Ectodermal cell (in vitro differentiated cells): ENCODE measurements around the gene TMEM242.

Experiments
- H3K27ac ChIP-seq: 2 replicates; pipeline ENCODE4 v1.7.0; 2013; ENCODE audit warnings: mild to moderate bottlenecking, low read depth, low read length; ENCODE audit not compliant: insufficient read depth, poor library complexity, severe bottlenecking
- H3K27me3 ChIP-seq: 2 replicates; pipeline ENCODE4 v1.7.0; 2013; ENCODE audit warnings: mild to moderate bottlenecking, low read length; ENCODE audit not compliant: insufficient read depth, control insufficient read depth, poor library complexity, severe bottlenecking
- H3K36me3 ChIP-seq: one replicate; pipeline ENCODE4 v1.7.0; 2013; ENCODE audit warnings: low read length; ENCODE audit not compliant: control insufficient read depth, insufficient read depth
- H3K4me1 ChIP-seq: one replicate; pipeline ENCODE4 v1.7.0; 2013; ENCODE audit warnings: low read length; ENCODE audit not compliant: control insufficient read depth, insufficient read depth
- H3K4me3 ChIP-seq: 2 replicates; pipeline ENCODE4 v1.7.0; 2013; ENCODE audit warnings: low read depth, low read length, control low read depth; ENCODE audit not compliant: insufficient read depth
- H3K9me3 ChIP-seq: 2 replicates; pipeline ENCODE4 v1.7.0; 2013; ENCODE audit warnings: mild to moderate bottlenecking, low read length, moderate library complexity; ENCODE audit not compliant: control insufficient read depth
- WGBS, 2 experiments: methylation state at CpG; one replicate each; pipeline ENCODE4 v1.1.7; 2013; ENCODE audit warnings: missing lambda C conversion rate in 2 of 2; 5-methylcytosine and 5-hydroxymethylcytosine counted together

The TMEM242 gene

GRCh38 chr6:157281570-157281969 is 41.7 kb downstream of the TMEM242 start:
- 86 to 93% methylated on average over 8 of the region's 9 CpGs for WGBS, 2 experiments
- Histone ChIP-seq H3K27me3 (no peaks in the 10 kb centered on the region), H3K4me3 (no peak overlapping the region), H3K4me1 (peaks cover 7% of the 10 kb centered on the region), H3K9me3 (no peaks in the 10 kb centered on the region), H3K27ac (no peak overlapping the region), H3K36me3 (no peaks in the 10 kb centered on the region)

- WGBS, 2 experiments = 80 to 83% methylated on average over 9 of the region's 9 CpGs
- Histone ChIP-seq H3K4me3 (no peak overlapping the region), H3K36me3 (no peaks in the 10 kb centered on the region), H3K27me3 (no peaks in the 10 kb centered on the region), H3K4me1 (peaks cover 7% of the 10 kb centered on the region), H3K9me3 (no peaks in the 10 kb centered on the region), H3K27ac (no peak overlapping the region)
Observed at GRCh38 chr6:157280947-157281346, 42.4 kb downstream of the TMEM242 start.

- Histone ChIP-seq H3K36me3 (no peaks in the 10 kb centered on the region), H3K9me3 (no peaks in the 10 kb centered on the region), H3K27ac (no peak overlapping the region), H3K27me3 (peaks cover 7% of the 10 kb centered on the region), H3K4me3 (no peak overlapping the region), H3K4me1 (peaks cover 7% of the 10 kb centered on the region)
- 41 to 47% methylated on average over 17 of the region's 17 CpGs for WGBS, 2 experiments
Observed at GRCh38 chr6:157280157-157280556, 43.2 kb downstream of the TMEM242 start.

- WGBS, 2 experiments = 93 to 94% methylated on average over 9 of the region's 9 CpGs
- H3K36me3 ChIP-seq = no peaks in the 10 kb centered on the region
- peaks cover 7% of the 10 kb centered on the region for H3K4me1 ChIP-seq
- peaks cover 26% of the 10 kb centered on the region for H3K27me3 ChIP-seq
- H3K4me3 ChIP-seq = no peak overlapping the region
- H3K27ac ChIP-seq = no peak overlapping the region
- H3K9me3 ChIP-seq = no peaks in the 10 kb centered on the region
Observed at GRCh38 chr6:157278171-157278570, 45.1 kb downstream of the TMEM242 start.

- H3K27me3 ChIP-seq = peaks cover 28% of the 10 kb centered on the region
Observed at GRCh38 chr6:157276731-157277130, 46.6 kb downstream of the TMEM242 start.

GRCh38 chr6:157276134-157276532 is 47.2 kb downstream of the TMEM242 start:
- no peaks in the 10 kb centered on the region for H3K36me3 ChIP-seq
- H3K4me3 ChIP-seq = no peak overlapping the region
- H3K4me1 ChIP-seq = peaks cover 7% of the 10 kb centered on the region
- H3K27ac ChIP-seq = no peak overlapping the region
- no peaks in the 10 kb centered on the region for H3K9me3 ChIP-seq
- 92 to 94% methylated on average over 2 to 3 of the region's 3 CpGs for WGBS, 2 experiments
- H3K27me3 ChIP-seq = peaks cover 28% of the 10 kb centered on the region

More at GRCh38 chr6:157276731-157277130, 46.6 kb downstream of the TMEM242 start:
- Histone ChIP-seq H3K9me3 (no peaks in the 10 kb centered on the region), H3K4me1 (peaks cover 7% of the 10 kb centered on the region), H3K27ac (no peak overlapping the region), H3K4me3 (no peak overlapping the region), H3K36me3 (no peaks in the 10 kb centered on the region)
- 88 to 89% methylated on average over 8 to 9 of the region's 9 CpGs for WGBS, 2 experiments

- no peaks in the 10 kb centered on the region for H3K36me3 ChIP-seq
- H3K4me3 ChIP-seq = peak overlapping the region; percentile 46
- H3K27me3 ChIP-seq = peaks cover 28% of the 10 kb centered on the region
- H3K27ac ChIP-seq = no peak overlapping the region
- H3K4me1 ChIP-seq = peaks cover 7% of the 10 kb centered on the region
- 1% methylated on average over 93 of the region's 93 CpGs for WGBS, 2 experiments
- H3K9me3 ChIP-seq = no peaks in the 10 kb centered on the region
Observed at GRCh38 chr6:157274471-157275226, 48.7 kb downstream of the TMEM242 start.

- H3K4me3 ChIP-seq = peak overlapping the region; percentile 46
- peaks cover 7% of the 10 kb centered on the region for H3K4me1 ChIP-seq
- H3K27me3 ChIP-seq = peaks cover 28% of the 10 kb centered on the region
- H3K36me3 ChIP-seq = no peaks in the 10 kb centered on the region
- 19 to 20% methylated on average over 30 of the region's 30 CpGs for WGBS, 2 experiments
- no peaks in the 10 kb centered on the region for H3K9me3 ChIP-seq
- no peak overlapping the region for H3K27ac ChIP-seq
Observed at GRCh38 chr6:157273756-157274470, 49.4 kb downstream of the TMEM242 start.

- no peaks in the 10 kb centered on the region for H3K36me3 ChIP-seq
- H3K9me3 ChIP-seq = no peaks in the 10 kb centered on the region
- H3K27ac ChIP-seq = no peak overlapping the region
- H3K4me1 ChIP-seq = peaks cover 7% of the 10 kb centered on the region
- H3K4me3 ChIP-seq = no peak overlapping the region
- H3K27me3 ChIP-seq = peaks cover 28% of the 10 kb centered on the region
- WGBS, 2 experiments = 79% methylated on average over 17 to 19 of the region's 19 CpGs
Observed at GRCh38 chr6:157272866-157273755, 50.2 kb downstream of the TMEM242 start.

GRCh38 chr6:157272372-157272771 is 50.9 kb downstream of the TMEM242 start:
- no peak overlapping the region for H3K27ac ChIP-seq
- H3K27me3 ChIP-seq = peaks cover 28% of the 10 kb centered on the region
- H3K9me3 ChIP-seq = no peaks in the 10 kb centered on the region
- H3K4me1 ChIP-seq = peaks cover 6% of the 10 kb centered on the region
- 89 to 92% methylated on average over 7 of the region's 7 CpGs for WGBS, 2 experiments
- no peak overlapping the region for H3K4me3 ChIP-seq
- H3K36me3 ChIP-seq = no peaks in the 10 kb centered on the region
